ENCODE data around the gene ZNF548.
A peak's percentile ranks its signal among the peaks of the same experiment; 100 is the strongest.

ZNF548 gene

GRCh38 chr19:57380923-57381322 is 8.7 kb upstream of the ZNF548 start:
- TF ChIP-seq CTCF (IDR thresholded peaks at IDR 0.05; ENCODE audit: insufficient read depth, low read length, poor library complexity, severe bottlenecking) = no peak
- Histone ChIP-seq H3K36me3 (ENCODE audit: control insufficient read depth, insufficient read depth, low read length) (peaks cover 6% of the 10 kb centered on the region), H3K27me3 (replicated peaks; ENCODE audit: control insufficient read depth, insufficient read depth, low read length) (no peaks in the 10 kb centered on the region), H3K4me3 (replicated peaks; ENCODE audit: low read depth, low read length) (no peak overlapping the region)
- DNase-seq (ENCODE audit: extremely low read depth, insufficient read length) = no peak

- no peaks in the 10 kb centered on the region for H3K36me3 ChIP-seq (ENCODE audit: control insufficient read depth, insufficient read depth, low read length)
- no peaks in the 10 kb centered on the region for H3K27me3 ChIP-seq (replicated peaks; ENCODE audit: control insufficient read depth, insufficient read depth, low read length)
- no peak for TF ChIP-seq CTCF (IDR thresholded peaks at IDR 0.05; ENCODE audit: insufficient read depth, low read length, poor library complexity, severe bottlenecking)
- no peak overlapping the region for H3K4me3 ChIP-seq (replicated peaks; ENCODE audit: low read depth, low read length)
- no peak for DNase-seq (ENCODE audit: extremely low read depth, insufficient read length)
These were observed 6.7 kb upstream of the ZNF548 start for GRCh38 chr19:57382806-57383488.

DNA sequence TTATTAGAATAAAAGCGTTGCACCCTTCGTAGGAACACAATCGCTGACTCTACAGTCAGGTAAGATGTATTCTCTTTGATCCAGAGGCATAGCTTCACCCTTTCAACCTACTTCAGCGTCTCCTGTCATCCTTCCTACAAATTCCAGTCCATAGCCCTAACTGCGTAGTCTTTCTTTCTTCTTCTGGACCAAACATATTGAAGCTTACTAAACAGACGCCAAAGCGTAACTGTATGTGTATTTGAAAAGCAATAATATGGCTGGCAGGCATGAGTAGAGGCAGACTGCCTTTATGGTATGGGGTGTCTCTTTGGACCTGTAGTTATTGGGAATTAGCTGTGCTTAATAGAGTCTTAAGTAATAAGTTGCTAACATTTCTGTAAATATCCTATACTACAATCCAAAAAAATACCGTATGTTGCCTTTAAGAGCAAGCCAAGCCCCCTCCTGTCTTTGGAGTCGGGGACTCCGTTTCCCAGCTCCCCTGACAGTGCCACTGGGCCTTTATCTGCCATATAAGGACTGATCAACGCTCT is 392 bp upstream of the ZNF548 start:
- Histone ChIP-seq H3K4me3 (replicated peaks; ENCODE audit: low read depth, low read length) (peak overlapping the region; percentile 95), H3K36me3 (ENCODE audit: control insufficient read depth, insufficient read depth, low read length) (peaks cover 4% of the 10 kb centered on the region), H3K27me3 (replicated peaks; ENCODE audit: control insufficient read depth, insufficient read depth, low read length) (no peaks in the 10 kb centered on the region)
- no peak for TF ChIP-seq CTCF (IDR thresholded peaks at IDR 0.05; ENCODE audit: insufficient read depth, low read length, poor library complexity, severe bottlenecking)
- no peak for DNase-seq (ENCODE audit: extremely low read depth, insufficient read length)

- no peaks in the 10 kb centered on the region for H3K27me3 ChIP-seq (replicated peaks; ENCODE audit: control insufficient read depth, insufficient read depth, low read length)
- H3K36me3 ChIP-seq (ENCODE audit: control insufficient read depth, insufficient read depth, low read length) = peaks cover 34% of the 10 kb centered on the region
These were observed 6.1 kb downstream of the ZNF548 start for GRCh38 chr19:57395710-57396109.

GRCh38 chr19:57398868-57399267 is 9.2 kb downstream of the ZNF548 start:
- TF ChIP-seq CTCF (IDR thresholded peaks at IDR 0.05; ENCODE audit: insufficient read depth, low read length, poor library complexity, severe bottlenecking) = no peak

More at GRCh38 chr19:57395710-57396109, 6.1 kb downstream of the ZNF548 start:
- no peak for TF ChIP-seq CTCF (IDR thresholded peaks at IDR 0.05; ENCODE audit: insufficient read depth, low read length, poor library complexity, severe bottlenecking)
- no peak overlapping the region for H3K4me3 ChIP-seq (replicated peaks; ENCODE audit: low read depth, low read length)
- no peak for DNase-seq (ENCODE audit: extremely low read depth, insufficient read length)

More at GRCh38 chr19:57398868-57399267, 9.2 kb downstream of the ZNF548 start:
- H3K4me3 ChIP-seq (replicated peaks; ENCODE audit: low read depth, low read length) = no peak overlapping the region
- peaks cover 31% of the 10 kb centered on the region for H3K36me3 ChIP-seq (ENCODE audit: control insufficient read depth, insufficient read depth, low read length)
- no peaks in the 10 kb centered on the region for H3K27me3 ChIP-seq (replicated peaks; ENCODE audit: control insufficient read depth, insufficient read depth, low read length)
- DNase-seq (ENCODE audit: extremely low read depth, insufficient read length) = no peak

Data from GM06990 (cell line).